ENCODE measurements around the gene SH3PXD2A.

The SH3PXD2A gene

GRCh38 chr10:103759100-103759781 is 96.1 kb downstream of the SH3PXD2A start:
- in situ Hi-C loops (cut with MboI; ENCODE audit: low sequenced_read_pairs), result no loop called here

- in situ Hi-C loops (cut with MboI; ENCODE audit: low sequenced_read_pairs), result no loop called here
Measured at GRCh38 chr10:103758294-103758681, 97.1 kb downstream of the SH3PXD2A start.

- in situ Hi-C loops (cut with MboI; ENCODE audit: low sequenced_read_pairs), result no loop called here
Measured at GRCh38 chr10:103757531-103758293, 97.7 kb downstream of the SH3PXD2A start.

GRCh38 chr10:103756277-103756869 is 99.0 kb downstream of the SH3PXD2A start:
- in situ Hi-C loops (cut with MboI; ENCODE audit: low sequenced_read_pairs), result no loop called here

GRCh38 chr10:103752680-103753248 is 102.6 kb downstream of the SH3PXD2A start:
- in situ Hi-C loops (cut with MboI; ENCODE audit: low sequenced_read_pairs), result no loop called here

GRCh38 chr10:103751667-103752290 is 103.6 kb downstream of the SH3PXD2A start:
- in situ Hi-C loops (cut with MboI; ENCODE audit: low sequenced_read_pairs), result no loop called here

- in situ Hi-C loops (cut with MboI; ENCODE audit: low sequenced_read_pairs), result no loop called here
Measured at GRCh38 chr10:103750836-103751235, 104.5 kb downstream of the SH3PXD2A start.

- in situ Hi-C loops (cut with MboI; ENCODE audit: low sequenced_read_pairs), result no loop called here
Measured at GRCh38 chr10:103749779-103750178, 105.6 kb downstream of the SH3PXD2A start.

- in situ Hi-C loops (cut with MboI; ENCODE audit: low sequenced_read_pairs), result no loop called here
Measured at GRCh38 chr10:103748020-103748419, 107.4 kb downstream of the SH3PXD2A start.

- in situ Hi-C loops (cut with MboI; ENCODE audit: low sequenced_read_pairs), result no loop called here
Measured at GRCh38 chr10:103747193-103747865, 108.0 kb downstream of the SH3PXD2A start.

GRCh38 chr10:103746598-103746997 is 108.8 kb downstream of the SH3PXD2A start:
- in situ Hi-C loops (cut with MboI; ENCODE audit: low sequenced_read_pairs), result no loop called here

GRCh38 chr10:103745341-103746247 is 109.8 kb downstream of the SH3PXD2A start:
- in situ Hi-C loops (cut with MboI; ENCODE audit: low sequenced_read_pairs), result no loop called here

GRCh38 chr10:103742824-103743223 is 112.6 kb downstream of the SH3PXD2A start:
- in situ Hi-C loops (cut with MboI; ENCODE audit: low sequenced_read_pairs), result no loop called here

GRCh38 chr10:103740611-103741010 is 114.8 kb downstream of the SH3PXD2A start:
- in situ Hi-C loops (cut with MboI; ENCODE audit: low sequenced_read_pairs), result no loop called here

- in situ Hi-C loops (cut with MboI; ENCODE audit: low sequenced_read_pairs), result no loop called here
Measured at GRCh38 chr10:103739039-103739764, 116.2 kb downstream of the SH3PXD2A start.

GRCh38 chr10:103737735-103738367 is 117.5 kb downstream of the SH3PXD2A start:
- in situ Hi-C loops (cut with MboI; ENCODE audit: low sequenced_read_pairs), result no loop called here

GRCh38 chr10:103736763-103737162 is 118.6 kb downstream of the SH3PXD2A start:
- in situ Hi-C loops (cut with MboI; ENCODE audit: low sequenced_read_pairs), result no loop called here

- in situ Hi-C loops (cut with MboI; ENCODE audit: low sequenced_read_pairs), result no loop called here
Measured at GRCh38 chr10:103736044-103736443, 119.3 kb downstream of the SH3PXD2A start.
